ENCODE data around the gene SMARCB1. TPM values are rescaled to one million over a fixed set of nuclear protein-coding genes. Genes with fewer than 3 reads are reported as not detected.

Gene SMARCB1
- 52.0 TPM for total RNA-seq
- long read RNA-seq, full-length matches to known transcripts: 180 of 189 reads
- long read RNA-seq, partial matches to known transcripts: 2 of 189 reads
- long read RNA-seq, other reads (novel, unspliced or antisense): 7 of 189 reads

- Histone ChIP-seq H3K36me3 (peaks cover 2% of the 10 kb centered on the region), H3K4me3 (peak within 1 kb of the TSS; percentile 95), H3K27ac (replicated peaks) (peak within 1 kb of the TSS; percentile 100), H3K9me3 (replicated peaks) (no peaks in the 10 kb centered on the region), H3K27me3 (ENCODE audit: low read depth) (no peaks in the 10 kb centered on the region), H3K4me1 (peaks cover 64% of the 10 kb centered on the region)
- peak; percentile 19 for TF ChIP-seq CTCF (IDR thresholded peaks at IDR 0.05; ENCODE audit: borderline replicate concordance)
- DNase-seq: peak; percentile 93
- intact Hi-C loops (cut with micrococcal nuclease): no loop called here
These were observed at the start of gene SMARCB1 for GRCh38 chr22:23786752-23787599. TSS of gene SMARCB1 (plus strand) at chr22:23786966. CDS start at chr22:23787170, 204 bp downstream.

- Histone ChIP-seq H3K4me3 (no peak overlapping the region), H3K4me1 (peaks cover 12% of the 10 kb centered on the region), H3K27me3 (ENCODE audit: low read depth) (no peaks in the 10 kb centered on the region), H3K9me3 (replicated peaks) (no peaks in the 10 kb centered on the region), H3K27ac (replicated peaks) (no peak overlapping the region), H3K36me3 (peaks cover 6% of the 10 kb centered on the region)
- TF ChIP-seq CTCF (IDR thresholded peaks at IDR 0.05; ENCODE audit: borderline replicate concordance): no peak
- no peak for DNase-seq
- intact Hi-C loops (cut with micrococcal nuclease): no loop called here
These were observed 49.1 kb upstream of the SMARCB1 start for GRCh38 chr22:23737696-23738095.

- no peak for TF ChIP-seq CTCF (IDR thresholded peaks at IDR 0.05; ENCODE audit: borderline replicate concordance)
- H3K9me3 ChIP-seq (replicated peaks): peaks cover 6% of the 10 kb centered on the region
- H3K27ac ChIP-seq (replicated peaks): peak overlapping the region; percentile 56
- H3K4me1 ChIP-seq: peaks cover 20% of the 10 kb centered on the region
- peak; percentile 57 for DNase-seq
- H3K36me3 ChIP-seq: peaks cover 29% of the 10 kb centered on the region
- no peak overlapping the region for H3K4me3 ChIP-seq
- intact Hi-C loops (cut with micrococcal nuclease): no loop called here
- no peaks in the 10 kb centered on the region for H3K27me3 ChIP-seq (ENCODE audit: low read depth)
These were observed 44.1 kb upstream of the SMARCB1 start for GRCh38 chr22:23742505-23743264.

- no peaks in the 10 kb centered on the region for H3K27me3 ChIP-seq (ENCODE audit: low read depth)
- H3K36me3 ChIP-seq: peaks cover 29% of the 10 kb centered on the region
- DNase-seq: peak; percentile 48
- H3K9me3 ChIP-seq (replicated peaks): peaks cover 6% of the 10 kb centered on the region
- TF ChIP-seq CTCF (IDR thresholded peaks at IDR 0.05; ENCODE audit: borderline replicate concordance): no peak
- intact Hi-C loops (cut with micrococcal nuclease): no loop called here
- H3K4me1 ChIP-seq: peaks cover 20% of the 10 kb centered on the region
- peak overlapping the region; percentile 56 for H3K27ac ChIP-seq (replicated peaks)
- no peak overlapping the region for H3K4me3 ChIP-seq
These were observed 43.5 kb upstream of the SMARCB1 start for GRCh38 chr22:23743303-23743705.

GRCh38 chr22:23744001-23744400 lies 42.8 kb upstream of the SMARCB1 start:
- Histone ChIP-seq H3K36me3 (peaks cover 29% of the 10 kb centered on the region), H3K27me3 (ENCODE audit: low read depth) (no peaks in the 10 kb centered on the region), H3K4me3 (no peak overlapping the region), H3K9me3 (replicated peaks) (peaks cover 6% of the 10 kb centered on the region), H3K4me1 (peaks cover 20% of the 10 kb centered on the region), H3K27ac (replicated peaks) (no peak overlapping the region)
- TF ChIP-seq CTCF (IDR thresholded peaks at IDR 0.05; ENCODE audit: borderline replicate concordance): no peak
- intact Hi-C loops (cut with micrococcal nuclease): no loop called here
- DNase-seq: no peak

Data from left ventricle myocardium inferior (tissue), 1 donor.